Measurements from ENCODE around the gene DNMT3A.

Gene DNMT3A

GRCh38 chr2:25372405-25373268, 30.9 kb upstream of the DNMT3A start:
- DNase-seq = no peak

- DNase-seq = no peak
Observed at GRCh38 chr2:25371253-25372241, 29.8 kb upstream of the DNMT3A start.

- DNase-seq = no peak
Observed at GRCh38 chr2:25369876-25370275, 28.2 kb upstream of the DNMT3A start.

- no peak for DNase-seq
Observed at GRCh38 chr2:25369439-25369838, 27.7 kb upstream of the DNMT3A start.

- DNase-seq = no peak
Observed at GRCh38 chr2:25368660-25369059, 26.9 kb upstream of the DNMT3A start.

GRCh38 chr2:25367296-25367695, 25.6 kb upstream of the DNMT3A start:
- DNase-seq = no peak

GRCh38 chr2:25366629-25367028, 24.9 kb upstream of the DNMT3A start:
- no peak for DNase-seq

- DNase-seq = no peak
Observed at GRCh38 chr2:25365241-25365640, 23.5 kb upstream of the DNMT3A start.

- no peak for DNase-seq
Observed at GRCh38 chr2:25363733-25364132, 22.0 kb upstream of the DNMT3A start.

GRCh38 chr2:25362434-25363145, 20.9 kb upstream of the DNMT3A start:
- peak; percentile 71 for DNase-seq

GRCh38 chr2:25362049-25362433, 20.3 kb upstream of the DNMT3A start:
- peak; percentile 94 for DNase-seq

- no peak for DNase-seq
Observed at GRCh38 chr2:25361261-25362048, 19.7 kb upstream of the DNMT3A start.

- DNase-seq = no peak
Observed at GRCh38 chr2:25358836-25359235, 17.1 kb upstream of the DNMT3A start.

- no peak for DNase-seq
Observed at GRCh38 chr2:25358249-25358815, 16.6 kb upstream of the DNMT3A start.

- no peak for DNase-seq
Observed at GRCh38 chr2:25356088-25356487, 14.4 kb upstream of the DNMT3A start.

GRCh38 chr2:25355270-25355669, 13.5 kb upstream of the DNMT3A start:
- no peak for DNase-seq

GRCh38 chr2:25354116-25354515, 12.4 kb upstream of the DNMT3A start:
- no peak for DNase-seq

- DNase-seq = no peak
Observed at GRCh38 chr2:25349397-25349796, 7.7 kb upstream of the DNMT3A start.

- DNase-seq = no peak
Observed at GRCh38 chr2:25347846-25348245, 6.1 kb upstream of the DNMT3A start.

- peak; percentile 66 for DNase-seq
Observed at GRCh38 chr2:25347205-25347815, 5.6 kb upstream of the DNMT3A start.

- no peak for DNase-seq
Observed at GRCh38 chr2:25343187-25343825, 1.6 kb upstream of the DNMT3A start.
